Measurements from ENCODE around the gene YJEFN3. TPM values are rescaled to one million over a fixed set of nuclear protein-coding genes. Genes with fewer than 3 reads are reported as not detected.

Gene YJEFN3
- total RNA-seq, 1 experiment from 2014 or later = 6.1 TPM

DNA sequence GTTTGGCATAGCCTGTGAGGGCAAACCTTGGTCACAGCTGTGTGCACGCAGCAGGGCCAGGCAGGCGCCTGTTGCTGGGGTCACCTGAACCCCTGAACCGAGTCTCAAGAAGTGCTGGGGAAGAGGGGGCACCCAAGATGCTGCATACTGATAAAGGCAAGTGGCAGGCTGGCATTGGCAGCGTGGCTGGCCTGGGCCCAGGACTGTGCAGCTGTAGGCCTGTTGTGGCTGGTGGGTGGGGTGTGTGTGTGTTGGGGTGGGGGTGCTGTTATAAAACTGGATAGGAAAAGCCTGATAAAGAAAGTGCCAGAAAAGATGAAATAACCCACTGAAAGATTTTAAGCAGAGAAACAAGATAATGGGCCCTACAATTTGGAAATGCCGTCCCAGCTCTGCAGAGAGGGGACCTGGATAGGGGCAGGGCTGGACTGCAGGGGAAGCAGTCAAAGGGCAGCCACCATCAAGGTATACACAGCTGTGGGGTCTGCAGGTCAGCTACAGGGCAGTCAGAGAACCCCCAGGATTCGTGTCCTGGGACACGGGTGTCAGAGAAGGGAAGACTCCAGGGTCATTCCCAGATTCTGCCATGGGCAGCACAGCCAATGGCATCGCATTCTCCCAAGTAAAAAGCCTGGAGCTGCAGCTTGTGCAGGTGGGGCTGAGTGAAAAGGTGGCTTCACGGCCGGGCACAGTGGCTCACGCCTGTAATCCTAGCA is 42.5 kb downstream of the YJEFN3 start:
- BruUV-seq (replicated peaks) = no TSS peak
- ChIA-PET CTCF (no interaction called here), POLR2A (interaction anchor here (0.6 kb wide), 1 partner anchor 16 kb away, joined by 3 read pairs; no protein-coding TSS in a partner anchor)
- ATAC-seq (no peak), DNase-seq (ENCODE audit: low read depth, low spot score) (no peak)
- intact Hi-C loops (cut with micrococcal nuclease; ENCODE audit: unreplicated experiment) = no loop called here
- H3K9me3 ChIP-seq (ENCODE audit: control insufficient read depth, insufficient read depth, low read depth, low read length) = no peaks in the 10 kb centered on the region
- in situ Hi-C loops (cut with HindIII; ENCODE audit: low pct_unique_long_range_greater_than_20kb, low sequenced_read_pairs) = no loop called here
- no peak overlapping the region for H3K4me3 ChIP-seq (ENCODE audit: low read depth in 2 of 2, low read length in 2 of 2)
- H3K36me3 ChIP-seq (ENCODE audit: control insufficient read depth, insufficient read depth, low read length) = no peaks in the 10 kb centered on the region
- H3K4me1 ChIP-seq (ENCODE audit: control insufficient read depth, insufficient read depth, low read length) = no peaks in the 10 kb centered on the region
- H3K27me3 ChIP-seq (ENCODE audit: control insufficient read depth, insufficient read depth, low read length) = no peaks in the 10 kb centered on the region
- TF ChIP-seq CTCF (IDR thresholded peaks at IDR 0.05) = no peak
- H3K27ac ChIP-seq (ENCODE audit: low read length) = no peak overlapping the region

DNA sequence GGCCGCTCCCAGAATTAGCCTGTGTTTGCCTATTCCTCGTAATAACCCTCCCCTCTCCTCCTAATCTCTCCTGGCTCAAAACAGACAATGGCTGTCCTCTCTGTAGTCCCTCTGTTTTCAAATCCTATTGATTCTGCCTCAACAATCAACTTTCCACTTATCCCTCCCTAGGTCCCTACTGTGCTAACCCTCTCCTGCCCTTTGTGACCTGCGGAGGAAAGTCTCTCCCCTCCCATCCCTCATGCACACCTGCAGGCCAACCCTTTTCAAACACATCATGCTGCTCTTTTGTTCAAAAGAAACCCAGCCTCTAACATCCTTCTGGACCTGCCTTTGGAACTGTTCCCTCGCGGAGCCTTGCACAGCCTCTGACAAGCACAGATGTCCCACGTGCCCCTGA is 46.7 kb downstream of the YJEFN3 start:
- in situ Hi-C loops (cut with HindIII; ENCODE audit: low pct_unique_long_range_greater_than_20kb, low sequenced_read_pairs) (no loop called here), intact Hi-C loops (cut with micrococcal nuclease; ENCODE audit: unreplicated experiment) (no loop called here)
- Histone ChIP-seq H3K27ac (ENCODE audit: low read length) (no peak overlapping the region), H3K9me3 (ENCODE audit: control insufficient read depth, insufficient read depth, low read depth, low read length) (no peaks in the 10 kb centered on the region), H3K4me1 (ENCODE audit: control insufficient read depth, insufficient read depth, low read length) (no peaks in the 10 kb centered on the region), H3K27me3 (ENCODE audit: control insufficient read depth, insufficient read depth, low read length) (no peaks in the 10 kb centered on the region), H3K36me3 (ENCODE audit: control insufficient read depth, insufficient read depth, low read length) (no peaks in the 10 kb centered on the region), H3K4me3 (ENCODE audit: low read depth in 2 of 2, low read length in 2 of 2) (no peak overlapping the region)
- DNase-seq (ENCODE audit: low read depth, low spot score) (no peak), ATAC-seq (0 out of 2 replicates have a peak, but pooled peaks have one; percentile 21)
- no TSS peak for BruUV-seq (replicated peaks)
- POLR2A ChIA-PET = no interaction called here
- TF ChIP-seq SIN3A (IDR thresholded peaks at IDR 0.05; ENCODE audit: borderline replicate concordance, insufficient read depth, low read depth, low read length) (no peak), CTCF (IDR thresholded peaks at IDR 0.05) (no peak), TCF7L2 (IDR thresholded peaks at IDR 0.05; ENCODE audit: low read depth, low read length) (no peak), POLR2AphosphoS5 (IDR thresholded peaks at IDR 0.05; ENCODE audit: low read depth, low read length) (no peak)
- TF ChIP-seq, protein P1, sequence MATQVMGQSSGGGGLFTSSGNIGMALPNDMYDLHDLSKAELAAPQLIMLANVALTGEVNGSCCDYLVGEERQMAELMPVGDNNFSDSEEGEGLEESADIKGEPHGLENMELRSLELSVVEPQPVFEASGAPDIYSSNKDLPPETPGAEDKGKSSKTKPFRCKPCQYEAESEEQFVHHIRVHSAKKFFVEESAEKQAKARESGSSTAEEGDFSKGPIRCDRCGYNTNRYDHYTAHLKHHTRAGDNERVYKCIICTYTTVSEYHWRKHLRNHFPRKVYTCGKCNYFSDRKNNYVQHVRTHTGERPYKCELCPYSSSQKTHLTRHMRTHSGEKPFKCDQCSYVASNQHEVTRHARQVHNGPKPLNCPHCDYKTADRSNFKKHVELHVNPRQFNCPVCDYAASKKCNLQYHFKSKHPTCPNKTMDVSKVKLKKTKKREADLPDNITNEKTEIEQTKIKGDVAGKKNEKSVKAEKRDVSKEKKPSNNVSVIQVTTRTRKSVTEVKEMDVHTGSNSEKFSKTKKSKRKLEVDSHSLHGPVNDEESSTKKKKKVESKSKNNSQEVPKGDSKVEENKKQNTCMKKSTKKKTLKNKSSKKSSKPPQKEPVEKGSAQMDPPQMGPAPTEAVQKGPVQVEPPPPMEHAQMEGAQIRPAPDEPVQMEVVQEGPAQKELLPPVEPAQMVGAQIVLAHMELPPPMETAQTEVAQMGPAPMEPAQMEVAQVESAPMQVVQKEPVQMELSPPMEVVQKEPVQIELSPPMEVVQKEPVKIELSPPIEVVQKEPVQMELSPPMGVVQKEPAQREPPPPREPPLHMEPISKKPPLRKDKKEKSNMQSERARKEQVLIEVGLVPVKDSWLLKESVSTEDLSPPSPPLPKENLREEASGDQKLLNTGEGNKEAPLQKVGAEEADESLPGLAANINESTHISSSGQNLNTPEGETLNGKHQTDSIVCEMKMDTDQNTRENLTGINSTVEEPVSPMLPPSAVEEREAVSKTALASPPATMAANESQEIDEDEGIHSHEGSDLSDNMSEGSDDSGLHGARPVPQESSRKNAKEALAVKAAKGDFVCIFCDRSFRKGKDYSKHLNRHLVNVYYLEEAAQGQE (IDR thresholded peaks at IDR 0.05; ENCODE audit: insufficient read depth in 1 of 2, low read depth in 2 of 2, low read length in 1 of 2) = no peak
- CTCF ChIA-PET = no interaction called here
